GM21367 (cell line): ENCODE data around the gene SEC22B.
A peak's percentile ranks its signal among the peaks of the same experiment; 100 is the strongest.
"Not testable (repeated sequence)": the region's sequence is repeated elsewhere in the genome, so short reads cannot be mapped to it uniquely, and the experiment has no call there.

Experiments used
- ATAC-seq: cut with Tn5 transposase; IDR thresholded peaks from one replicate; pipeline ENCODE4 v1.9.1; 2021; ENCODE audit not compliant: unreplicated experiment

The SEC22B gene

DNA sequence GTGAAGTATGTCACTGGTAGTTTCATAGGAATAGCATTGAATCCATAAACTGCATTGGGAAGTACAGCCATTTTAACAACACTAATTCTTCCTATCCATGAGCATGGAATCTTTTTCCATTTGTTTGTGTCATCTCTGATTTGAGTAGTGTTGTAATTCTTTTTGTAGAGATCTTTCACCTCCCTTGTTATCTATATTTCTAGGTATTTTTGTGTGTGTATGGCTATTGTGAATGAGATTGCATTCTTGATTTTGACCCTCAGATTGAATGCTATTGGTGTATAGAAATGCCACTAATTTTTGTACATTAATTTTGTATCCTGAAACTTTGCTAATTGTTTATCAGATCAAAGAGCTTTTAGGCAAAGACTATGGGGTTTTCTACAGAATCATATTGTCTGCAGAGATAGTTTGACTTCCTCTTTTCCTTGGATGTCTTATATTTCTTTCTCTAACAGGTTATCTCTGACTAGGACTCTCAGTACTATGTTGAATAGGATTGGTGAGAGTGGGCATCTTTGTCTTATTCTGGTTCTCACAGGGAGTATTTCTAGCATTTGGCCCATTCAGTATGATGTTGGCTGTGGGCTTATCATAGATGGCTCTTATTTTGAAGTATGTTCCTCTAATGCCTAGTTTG lies 26.8 kb downstream of the SEC22B start:
- not testable (repeated sequence) for ATAC-seq

DNA sequence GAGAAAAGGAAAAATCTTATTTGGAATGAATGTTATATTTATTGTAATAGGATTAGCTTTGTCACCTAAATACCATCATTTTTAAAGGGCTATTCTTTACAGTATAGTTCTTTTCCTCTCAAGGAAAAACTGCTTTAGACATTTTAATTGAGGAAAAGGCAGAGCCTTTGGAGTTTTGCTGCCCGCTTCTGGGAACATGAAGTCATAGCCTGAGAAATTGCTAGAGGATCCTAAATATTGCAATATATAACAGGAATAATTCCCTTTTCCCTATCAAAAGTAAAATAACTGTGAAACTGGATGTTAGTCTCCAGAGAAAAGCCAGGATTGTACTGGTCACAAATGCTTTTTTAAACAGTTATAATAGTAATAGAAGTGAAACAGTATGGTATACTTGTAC lies 30.5 kb downstream of the SEC22B start:
- not testable (repeated sequence) for ATAC-seq

GRCh38 chr1:120144626-120145025 lies 31.7 kb downstream of the SEC22B start:
- not testable (repeated sequence) for ATAC-seq

GRCh38 chr1:120144169-120144568 lies 32.2 kb downstream of the SEC22B start:
- not testable (repeated sequence) for ATAC-seq

DNA sequence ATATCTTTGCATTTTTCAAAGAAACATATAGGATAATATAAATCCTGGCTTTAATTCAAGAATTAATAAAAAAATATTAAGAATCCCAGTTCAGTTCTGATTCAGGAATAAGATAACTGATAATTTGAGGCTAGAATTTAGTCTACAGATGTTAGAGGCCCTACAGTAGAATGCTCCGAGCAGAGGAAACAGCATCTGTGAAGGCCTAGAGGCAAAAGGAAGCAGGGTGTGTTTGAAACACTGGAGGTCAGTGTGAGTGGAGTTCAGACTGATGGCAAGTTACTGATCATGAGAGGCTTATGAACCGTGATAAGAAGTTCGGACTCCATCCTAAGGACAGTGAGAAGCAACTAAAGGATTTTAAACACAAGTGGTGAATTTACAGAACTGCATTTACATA lies 33.0 kb downstream of the SEC22B start:
- ATAC-seq: not testable (repeated sequence)

DNA sequence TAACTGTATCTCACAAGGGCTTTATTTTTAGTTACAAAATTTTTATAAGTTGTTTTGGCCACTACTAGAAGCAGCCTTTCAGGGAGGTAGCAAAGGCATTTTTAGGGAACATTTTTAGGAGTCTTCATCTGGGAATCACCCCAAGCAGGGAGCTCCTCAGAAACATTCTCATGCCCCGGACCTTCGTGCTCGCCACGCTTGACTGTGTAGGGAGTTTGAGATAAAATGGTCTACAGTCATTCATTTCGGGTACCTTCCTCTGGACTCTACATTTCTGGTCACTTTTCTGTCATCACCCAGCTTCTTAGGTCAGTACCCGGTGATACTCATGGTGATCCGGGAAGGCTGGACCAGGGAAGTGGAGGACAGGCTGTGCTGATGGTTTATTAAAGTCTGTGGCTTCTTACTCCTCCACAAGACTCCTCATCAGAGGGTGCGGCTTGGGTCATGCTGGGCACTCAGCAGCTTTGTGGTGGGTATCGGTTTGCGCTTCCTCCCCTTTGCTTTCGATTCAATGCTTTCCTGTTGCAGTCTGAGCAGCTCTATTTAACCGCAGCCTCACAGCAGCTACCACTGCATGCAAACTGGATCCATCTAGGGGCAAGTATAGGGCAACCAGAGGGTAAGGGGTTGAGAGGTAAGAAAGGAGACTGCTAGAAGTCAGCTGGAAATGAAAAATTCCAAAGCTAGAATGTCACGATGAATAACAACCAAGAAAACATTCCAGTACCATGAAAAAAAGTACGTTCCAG lies 33.6 kb downstream of the SEC22B start:
- peak; percentile 98 for ATAC-seq

- not testable (repeated sequence) for ATAC-seq
Observed at GRCh38 chr1:120141865-120142264, 34.5 kb downstream of the SEC22B start.

GRCh38 chr1:120140656-120141265 lies 35.6 kb downstream of the SEC22B start:
- ATAC-seq: not testable (repeated sequence)

- not testable (repeated sequence) for ATAC-seq
Observed at GRCh38 chr1:120136086-120136485, 40.2 kb downstream of the SEC22B start.

DNA sequence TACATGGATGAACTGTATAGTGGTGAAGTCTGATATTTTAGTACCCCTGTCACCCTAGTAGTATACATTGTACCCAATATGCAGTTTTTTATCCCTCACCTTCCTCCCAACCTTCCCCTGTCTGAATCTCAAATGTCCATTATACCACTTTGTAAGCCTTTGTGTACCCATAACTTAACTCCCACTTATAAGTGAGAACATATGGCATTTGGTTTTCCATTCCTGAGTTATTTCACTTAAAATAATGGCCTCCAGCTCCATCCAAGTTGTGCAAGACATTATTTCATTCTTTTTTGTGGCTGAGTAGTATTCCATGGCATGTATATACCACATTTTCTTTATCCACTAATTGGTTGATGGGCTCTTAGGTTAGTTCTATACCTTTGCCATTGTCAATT lies 42.4 kb downstream of the SEC22B start:
- not testable (repeated sequence) for ATAC-seq

GRCh38 chr1:120133228-120133927 lies 42.9 kb downstream of the SEC22B start:
- ATAC-seq: no peak

DNA sequence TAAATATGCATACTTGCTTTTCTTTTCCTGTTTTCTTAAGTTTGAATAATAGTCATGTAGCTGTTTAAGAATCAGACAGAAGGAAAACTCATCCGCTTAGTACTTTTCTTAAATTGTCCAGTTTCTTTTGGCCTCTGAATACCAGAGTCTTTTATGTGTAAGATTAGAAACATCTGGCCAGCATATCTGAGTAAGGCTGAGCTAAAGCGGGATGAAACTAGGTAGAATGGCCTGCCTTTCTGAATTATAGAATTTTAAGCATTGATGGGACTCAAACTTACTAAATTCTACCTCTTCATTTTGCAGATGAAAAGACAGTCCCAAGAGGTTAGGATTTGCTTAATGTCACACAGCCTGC lies 43.9 kb downstream of the SEC22B start:
- not testable (repeated sequence) for ATAC-seq

GRCh38 chr1:120131611-120132405 lies 44.5 kb downstream of the SEC22B start:
- ATAC-seq: peak; percentile 59

DNA sequence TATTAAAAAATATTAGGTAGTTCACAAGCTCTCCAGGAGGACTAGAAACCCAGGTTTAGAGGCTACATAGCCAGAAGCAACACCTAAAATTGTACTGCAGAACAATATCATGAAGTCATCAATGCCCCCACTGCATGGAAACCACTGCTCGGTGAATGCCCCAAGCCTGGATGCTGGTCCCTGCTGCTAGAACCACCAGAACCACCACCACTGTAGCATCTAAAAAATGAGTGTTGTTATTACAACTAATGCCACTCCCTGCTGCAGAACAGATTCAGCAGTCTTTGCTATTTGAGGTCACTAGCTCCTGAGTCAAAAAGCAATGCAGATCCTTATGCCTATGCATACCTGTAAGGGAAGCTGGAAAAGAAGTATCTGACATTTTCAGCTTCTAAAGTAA lies 48.4 kb downstream of the SEC22B start:
- ATAC-seq: not testable (repeated sequence)

DNA sequence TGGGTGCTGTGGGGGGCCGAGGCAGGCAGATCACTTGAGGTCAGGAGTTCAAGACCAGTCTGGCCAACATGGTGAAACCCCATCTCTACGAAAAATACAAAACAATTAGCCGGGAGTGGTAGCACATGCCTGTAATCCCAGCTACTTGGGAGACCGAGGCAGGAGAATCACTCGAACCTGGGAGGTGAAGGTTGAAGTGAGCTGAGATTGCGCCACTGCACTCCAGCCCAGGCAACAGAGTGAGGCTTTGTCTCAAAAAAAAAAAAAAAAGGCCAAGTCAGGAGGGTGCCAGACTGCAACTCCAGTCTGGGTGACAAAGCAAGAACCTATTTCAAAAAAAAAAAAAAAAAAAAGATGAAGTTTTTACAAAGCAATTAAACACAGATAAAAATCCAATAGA lies 50.1 kb downstream of the SEC22B start:
- not testable (repeated sequence) for ATAC-seq

DNA sequence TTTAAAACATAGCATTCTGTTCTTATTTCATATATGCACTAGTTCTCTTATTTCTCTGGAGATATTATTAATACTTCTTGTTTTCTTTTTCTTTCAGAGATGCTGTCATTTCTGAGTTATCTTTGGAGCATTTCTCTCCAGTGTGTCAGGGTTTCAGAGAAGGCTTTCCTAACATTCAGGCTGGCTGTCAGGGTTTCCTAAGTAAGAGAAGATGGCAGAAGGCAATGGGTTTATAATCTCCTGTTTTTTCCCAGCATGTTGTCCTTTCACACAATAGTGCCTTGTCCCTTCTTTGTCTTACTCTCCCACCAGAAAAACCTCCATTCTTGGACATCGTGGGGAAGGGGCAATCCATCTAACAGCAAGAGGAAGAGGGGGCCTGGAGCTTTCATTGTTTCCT lies 51.7 kb downstream of the SEC22B start:
- not testable (repeated sequence) for ATAC-seq

GRCh38 chr1:120123813-120124510 lies 52.4 kb downstream of the SEC22B start:
- peak; percentile 41 for ATAC-seq

GRCh38 chr1:120122262-120122893 lies 53.9 kb downstream of the SEC22B start:
- ATAC-seq: peak; percentile 87

GRCh38 chr1:120121830-120122229 lies 54.5 kb downstream of the SEC22B start:
- ATAC-seq: not testable (repeated sequence)

DNA sequence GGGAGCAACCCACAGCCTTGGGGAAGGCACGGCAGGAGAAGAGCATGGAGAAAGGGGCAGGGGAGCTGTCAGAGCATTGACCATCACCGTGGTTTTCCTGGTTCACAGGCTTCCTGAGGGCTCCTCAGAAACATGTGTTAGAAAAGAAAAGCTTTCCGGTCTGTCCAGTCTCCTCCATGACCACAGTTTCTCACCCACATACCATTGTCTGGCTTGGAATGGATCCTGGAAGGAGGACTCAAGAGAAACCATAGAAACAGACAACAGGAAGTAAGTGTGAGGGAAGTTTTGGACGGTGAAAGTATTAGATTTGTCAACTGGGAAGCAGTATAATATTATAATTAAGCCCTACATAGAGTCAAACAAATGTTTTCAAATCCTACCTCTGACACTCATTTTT lies 55.8 kb downstream of the SEC22B start:
- not testable (repeated sequence) for ATAC-seq
